ENCODE results near the gene CNTNAP2. TPM values are rescaled to one million over a fixed set of nuclear protein-coding genes. Genes with fewer than 3 reads are reported as not detected.

Gene CNTNAP2
- total and polyA plus RNA-seq, 2 of the 13 experiments (the other 11 are each of a cell fraction or from before 2014, with no cell fraction given) = 0.40 to 0.42 TPM

- H3K4me2 ChIP-seq (ENCODE audit: low read depth, low read length) = no peak overlapping the region
- no peak for DNase-seq (ENCODE audit: low spot score)
- no peak overlapping the region for H3K9ac ChIP-seq (ENCODE audit: insufficient read depth, low read depth, low read length)
- no peaks in the 10 kb centered on the region for H3K4me1 ChIP-seq (ENCODE audit: insufficient read depth, low read length)
- H3K4me3 ChIP-seq (replicated peaks in 1 of 3; ENCODE audit: insufficient read depth in 1 of 3, low read depth in 2 of 3, low read length in 3 of 3) = no peak overlapping the region
- H4K20me1 ChIP-seq (ENCODE audit: insufficient read depth, low read length) = no peaks in the 10 kb centered on the region
- POLR2A ChIA-PET = no interaction called here
- no TSS peak for BruUV-seq (replicated peaks)
- no peaks in the 10 kb centered on the region for H3K36me3 ChIP-seq (replicated peaks in 1 of 2; ENCODE audit: control insufficient read depth in 1 of 2, insufficient read depth in 2 of 2, low read length in 2 of 2)
- no peak for TF ChIP-seq RARA (CRISPR knock-in tag; IDR thresholded peaks at IDR 0.05)
- TF ChIP-seq GATAD2A (CRISPR knock-in tag; IDR thresholded peaks at IDR 0.05) = no peak
- no peak for TF ChIP-seq HNRNPLL (IDR thresholded peaks at IDR 0.05; ENCODE audit: low read depth, low read length, poor library complexity, severe bottlenecking)
- TF ChIP-seq AGO2 (optimal IDR thresholded peaks at IDR 0.05; ENCODE audit: low read depth, low read length) = no peak
- TF ChIP-seq XBP1 (CRISPR knock-in tag; IDR thresholded peaks at IDR 0.05) = no peak
- CTCF ChIA-PET (ENCODE audit: low intra/inter-chr PET ratio, low total read pairs) = no interaction called here
- WGBS (ENCODE audit: low lambda C conversion rate) = 89% methylated on average over 1 of the region's 1 CpG
- H3K9me3 ChIP-seq (ENCODE audit: low read length) = peaks cover 8% of the 10 kb centered on the region
- H3K79me2 ChIP-seq (ENCODE audit: insufficient read depth, low read length) = no peaks in the 10 kb centered on the region
- FAIRE-seq = no peak
- no peak overlapping the region for H2AFZ ChIP-seq (ENCODE audit: low read length)
- in situ Hi-C loops (cut with HindIII; ENCODE audit: extremely low pct_ligation_motif_present, low pct_unique_long_range_greater_than_20kb) (no loop called here), intact Hi-C loops (cut with micrococcal nuclease; ENCODE audit: unreplicated experiment) (no loop called here)
- no peaks in the 10 kb centered on the region for H3K27me3 ChIP-seq (ENCODE audit: control insufficient read depth in 1 of 2, insufficient read depth in 2 of 2, low read length in 2 of 2)
- no peak overlapping the region for H3K27ac ChIP-seq (ENCODE audit: extremely low read length, insufficient read depth, low read length)
- ATAC-seq = no peak
Measured at GRCh38 chr7:147199868-147200267, 1083.3 kb downstream of the CNTNAP2 start.

- ATAC-seq (no peak), FAIRE-seq (no peak), DNase-seq (ENCODE audit: low spot score) (no peak)
- in situ Hi-C loops (cut with HindIII; ENCODE audit: extremely low pct_ligation_motif_present, low pct_unique_long_range_greater_than_20kb) (no loop called here), intact Hi-C loops (cut with micrococcal nuclease; ENCODE audit: unreplicated experiment) (no loop called here)
- Histone ChIP-seq H2AFZ (ENCODE audit: low read length) (no peak overlapping the region), H3K4me1 (ENCODE audit: insufficient read depth, low read length) (no peaks in the 10 kb centered on the region), H3K27me3 (ENCODE audit: control insufficient read depth in 1 of 2, insufficient read depth in 2 of 2, low read length in 2 of 2) (no peaks in the 10 kb centered on the region), H3K27ac (ENCODE audit: extremely low read length, insufficient read depth, low read length) (no peak overlapping the region), H3K9ac (ENCODE audit: insufficient read depth, low read depth, low read length) (no peak overlapping the region), H3K9me3 (ENCODE audit: low read length) (peaks cover 43% of the 10 kb centered on the region), H4K20me1 (ENCODE audit: insufficient read depth, low read length) (no peaks in the 10 kb centered on the region), H3K79me2 (ENCODE audit: insufficient read depth, low read length) (no peaks in the 10 kb centered on the region), H3K4me3 (replicated peaks in 1 of 3; ENCODE audit: insufficient read depth in 1 of 3, low read depth in 2 of 3, low read length in 3 of 3) (no peak overlapping the region), H3K36me3 (replicated peaks in 1 of 2; ENCODE audit: control insufficient read depth in 1 of 2, insufficient read depth in 2 of 2, low read length in 2 of 2) (no peaks in the 10 kb centered on the region), H3K4me2 (ENCODE audit: low read depth, low read length) (no peak overlapping the region)
- 4% methylated on average over 1 of the region's 1 CpG for WGBS (ENCODE audit: low lambda C conversion rate)
- CTCF ChIA-PET (ENCODE audit: low intra/inter-chr PET ratio, low total read pairs) = no interaction called here
- BruUV-seq (replicated peaks) = no TSS peak
- POLR2A ChIA-PET = no interaction called here
- TF ChIP-seq HMG20B (CRISPR knock-in tag; conservative IDR thresholded peaks at IDR 0.05) = no peak
- no peak for TF ChIP-seq HMGA1 (CRISPR knock-in tag; conservative IDR thresholded peaks at IDR 0.05)
- no peak for TF ChIP-seq DBP (CRISPR knock-in tag; IDR thresholded peaks at IDR 0.05; ENCODE audit: not compliant biosample characterization)
- no peak for TF ChIP-seq ZBTB8A (CRISPR knock-in tag; IDR thresholded peaks at IDR 0.05; ENCODE audit: borderline replicate concordance, low read depth)
- no peak for TF ChIP-seq ARNTL (CRISPR knock-in tag; IDR thresholded peaks at IDR 0.05)
- TF ChIP-seq SRF (IDR thresholded peaks at IDR 0.05; ENCODE audit: low read depth, low read length) = no peak
- TF ChIP-seq ZNF83 (CRISPR knock-in tag; IDR thresholded peaks at IDR 0.05; ENCODE audit: borderline replicate concordance) = no peak
- no peak for TF ChIP-seq JARID2 (CRISPR knock-in tag; IDR thresholded peaks at IDR 0.05; ENCODE audit: insufficient replicate concordance)
- no peak for TF ChIP-seq HNRNPL (IDR thresholded peaks at IDR 0.05; ENCODE audit: low read depth, low read length)
- TF ChIP-seq KDM1A (CRISPR knock-in tag; IDR thresholded peaks at IDR 0.05) = no peak
- no peak for TF ChIP-seq ZNF768 (CRISPR knock-in tag; IDR thresholded peaks at IDR 0.05)
- no peak for TF ChIP-seq FLYWCH1 (CRISPR knock-in tag; IDR thresholded peaks at IDR 0.05)
- no peak for TF ChIP-seq SIN3A (IDR thresholded peaks at IDR 0.05; ENCODE audit: borderline replicate concordance, low read depth, low read length)
- TF ChIP-seq KDM6A (CRISPR knock-in tag; IDR thresholded peaks at IDR 0.05; ENCODE audit: low read depth) = no peak
- TF ChIP-seq ZC3H13 (CRISPR knock-in tag; IDR thresholded peaks at IDR 0.05) = no peak
- no peak for TF ChIP-seq FOXP1 (IDR thresholded peaks at IDR 0.05)
- TF ChIP-seq FOXP1 (CRISPR knock-in tag; IDR thresholded peaks at IDR 0.05) = no peak
- TF ChIP-seq BRCA1 (CRISPR knock-in tag; IDR thresholded peaks at IDR 0.05) = no peak
- no peak for TF ChIP-seq ZMAT5 (CRISPR knock-in tag; IDR thresholded peaks at IDR 0.05; ENCODE audit: borderline replicate concordance, low read depth)
Measured at GRCh38 chr7:147207988-147208387, 1091.4 kb downstream of the CNTNAP2 start.
